D341Med (cell line): ENCODE results near the gene SPRR4.
A peak's percentile ranks its signal among the peaks of the same experiment; 100 is the strongest.

Experiments
- DNase-seq: peaks from one replicate; pipeline ENCODE4 v3.0.0; 2012; ENCODE audit warnings: low spot score

The SPRR4 gene

GRCh38 chr1:152970495-152970894 is at the start of gene SPRR4:
TSS of gene SPRR4 (plus strand) at chr1:152970648. CDS start at chr1:152971891, 1,243 bp downstream.
- DNase-seq = no peak

DNA sequence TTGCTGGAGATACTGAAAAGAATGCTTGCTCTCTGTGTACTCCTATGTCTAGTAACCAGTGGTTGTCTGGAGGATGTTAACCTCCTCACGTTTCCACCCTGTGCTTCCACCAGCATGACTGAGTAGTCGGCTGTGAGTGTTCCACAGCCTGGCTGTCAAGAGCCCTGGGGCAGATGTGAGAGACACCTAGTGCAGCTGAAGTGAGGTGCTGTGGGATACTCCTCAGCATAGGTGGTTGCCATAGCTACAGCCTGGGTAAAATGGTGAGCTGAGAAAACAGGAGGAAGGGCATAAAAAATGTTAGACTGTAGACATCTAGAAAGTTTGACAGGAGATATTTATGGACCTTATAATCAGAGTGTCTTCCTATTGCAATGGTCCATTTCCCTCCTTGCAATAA is 46.3 kb upstream of the SPRR4 start:
- peak; percentile 8 for DNase-seq

GRCh38 chr1:152926091-152926490 is 44.4 kb upstream of the SPRR4 start:
- DNase-seq = peak; percentile 6

GRCh38 chr1:152928671-152929070 is 41.8 kb upstream of the SPRR4 start:
- DNase-seq = no peak

GRCh38 chr1:152932170-152932811 is 38.2 kb upstream of the SPRR4 start:
- DNase-seq = no peak

DNA sequence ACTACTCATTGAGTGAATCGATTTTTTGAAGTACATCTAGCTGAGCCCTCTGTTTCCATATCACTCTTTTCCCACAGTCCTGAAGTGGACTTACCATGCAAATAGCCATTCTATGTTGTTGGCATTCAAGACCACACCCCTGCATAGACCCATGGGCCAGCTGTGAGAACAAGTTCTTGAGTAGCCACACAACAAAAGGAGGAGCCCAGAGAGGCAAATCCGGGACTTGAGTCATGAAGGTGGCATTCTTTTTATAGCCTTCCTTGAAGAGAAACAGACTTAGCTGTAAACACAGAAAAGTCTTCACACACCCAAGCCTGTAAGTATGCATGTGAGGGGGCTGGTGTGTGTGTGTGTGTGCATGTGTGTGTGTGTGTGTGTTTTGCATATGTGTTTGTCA is 37.3 kb upstream of the SPRR4 start:
- DNase-seq = no peak

- peak; percentile 4 for DNase-seq
These were observed 29.8 kb upstream of the SPRR4 start for GRCh38 chr1:152940614-152941013.

- DNase-seq = no peak
These were observed 29.3 kb upstream of the SPRR4 start for GRCh38 chr1:152941037-152941711.

DNA sequence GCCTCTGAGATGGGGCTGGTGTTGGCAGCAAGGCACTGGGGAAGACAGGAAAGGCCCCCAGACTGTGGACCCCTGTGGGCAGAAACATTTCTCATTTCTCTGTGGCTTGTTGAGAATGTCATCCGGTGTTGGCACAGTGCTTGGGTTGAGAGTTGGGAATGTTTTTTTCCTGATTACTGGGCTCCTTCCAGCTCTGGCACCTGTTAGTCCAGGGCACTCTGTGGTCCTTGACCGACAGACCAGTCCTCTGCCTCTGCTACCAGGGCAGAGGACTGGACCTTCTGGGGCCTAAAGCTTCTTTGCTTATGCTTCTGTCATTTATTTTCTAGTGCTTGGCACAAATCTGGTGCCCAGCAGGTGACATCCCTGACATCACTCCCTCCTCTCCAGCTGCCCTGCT is 28.3 kb upstream of the SPRR4 start:
- DNase-seq = no peak

GRCh38 chr1:152946248-152946647 is 24.2 kb upstream of the SPRR4 start:
- no peak for DNase-seq

GRCh38 chr1:152946651-152947256 is 23.7 kb upstream of the SPRR4 start, which contains the start of gene SPRR5:
TSS of gene SPRR5 (plus strand) at chr1:152947206. CDS start at chr1:152948555, 1,349 bp downstream.
- DNase-seq = no peak

- DNase-seq = no peak
These were observed 18.7 kb upstream of the SPRR4 start for GRCh38 chr1:152951711-152952110.

- no peak for DNase-seq
These were observed 16.7 kb upstream of the SPRR4 start for GRCh38 chr1:152953761-152954160.

GRCh38 chr1:152954436-152954835 is 16.0 kb upstream of the SPRR4 start:
- DNase-seq = no peak

DNA sequence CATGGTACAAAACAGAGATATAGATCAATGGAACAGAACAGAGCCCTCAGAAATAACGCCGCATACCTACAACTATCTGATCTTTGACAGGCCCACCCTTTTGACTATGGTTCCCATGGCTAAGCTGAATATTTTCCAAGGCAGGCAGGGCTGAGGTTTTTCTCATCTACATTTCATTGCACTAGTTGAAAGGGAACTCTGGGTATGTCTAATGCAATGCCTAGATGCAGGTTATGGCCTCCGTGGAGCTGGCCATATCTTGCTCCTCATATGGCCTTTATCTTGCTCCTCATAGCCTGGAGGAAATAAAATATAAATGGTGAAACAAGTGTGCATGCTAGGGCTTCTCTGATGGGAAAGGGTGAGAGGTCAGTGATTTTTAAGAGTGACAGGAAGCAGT is 12.9 kb upstream of the SPRR4 start:
- no peak for DNase-seq

GRCh38 chr1:152959273-152959672 is 11.2 kb upstream of the SPRR4 start:
- no peak for DNase-seq

GRCh38 chr1:152959801-152960451 is 10.5 kb upstream of the SPRR4 start:
- DNase-seq = no peak

- DNase-seq = no peak
These were observed 9.9 kb upstream of the SPRR4 start for GRCh38 chr1:152960452-152961044.

GRCh38 chr1:152961226-152961891 is 9.1 kb upstream of the SPRR4 start:
- no peak for DNase-seq

DNA sequence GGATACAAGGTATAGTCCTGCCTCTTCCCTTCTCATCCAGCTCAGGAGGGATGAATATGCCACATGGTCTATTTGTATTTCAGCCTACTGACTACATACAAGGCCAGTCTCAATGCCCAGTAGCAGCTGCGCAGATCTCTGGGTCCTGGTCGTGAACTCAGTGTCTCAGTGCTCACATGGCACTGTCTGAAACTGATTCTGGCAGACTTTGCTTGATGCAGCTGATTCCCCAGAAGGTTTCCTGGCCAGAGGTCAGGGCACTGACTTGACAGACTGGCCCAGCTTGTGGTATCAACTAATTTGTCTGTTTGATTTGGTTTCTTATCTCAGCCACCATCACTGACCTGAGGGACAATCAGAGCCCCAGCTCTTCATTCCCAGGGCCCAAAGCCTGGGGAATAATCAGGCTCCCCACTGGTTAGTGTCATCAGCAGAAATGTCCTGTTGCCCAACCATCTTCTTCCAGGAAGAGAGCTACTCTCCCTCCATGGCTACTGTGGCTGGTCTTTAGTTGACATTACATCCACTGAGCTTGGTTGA is 7.5 kb upstream of the SPRR4 start:
- DNase-seq = no peak

DNA sequence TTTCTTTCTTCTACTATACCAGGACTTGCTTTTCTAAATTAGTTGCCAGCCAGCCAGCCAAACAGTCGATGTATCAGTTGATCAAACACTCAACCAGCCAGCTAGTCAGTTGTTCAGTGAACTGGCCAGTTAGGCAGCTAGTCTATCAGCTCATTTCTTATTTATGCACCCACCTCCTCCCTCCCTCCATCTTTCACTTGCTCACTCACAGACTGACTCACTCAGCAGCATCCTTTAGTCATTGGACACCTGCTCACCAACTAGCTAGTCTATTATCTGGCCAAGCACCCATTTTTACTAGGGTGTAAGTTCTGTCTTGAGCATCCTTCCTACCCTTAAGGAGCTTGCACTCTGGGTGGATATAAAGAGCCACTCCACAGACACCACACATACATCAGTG is 5.9 kb upstream of the SPRR4 start:
- DNase-seq = no peak

- DNase-seq = no peak
These were observed 4.6 kb upstream of the SPRR4 start for GRCh38 chr1:152965853-152966252.
